Liver (tissue), 9 donors: ENCODE data around the gene USP48. TPM values are rescaled to one million over a fixed set of nuclear protein-coding genes. Genes with fewer than 3 reads are reported as not detected.

Experiments
- DNase-seq: peaks from one replicate; pipeline ENCODE4 v3.0.0-alpha.2; 2017; ENCODE audit warnings: low spot score
- H3K27ac ChIP-seq, 2 donors: one replicate each; pipeline ENCODE4 v1.7.0; 2013; ENCODE audit warnings: inconsistent platforms in 2 of 2, low read length in 2 of 2, control low read depth in 1 of 2, low read depth in 1 of 2, mild to moderate bottlenecking in 1 of 2
- H3K27me3 ChIP-seq, 4 donors: one replicate each; pipeline versions ENCODE4 v1.6.1 to v1.7.0; 2013; ENCODE audit warnings: low read length in 3 of 4, inconsistent platforms in 1 of 4, mild to moderate bottlenecking in 1 of 4, moderate library complexity in 1 of 4; ENCODE audit not compliant: control insufficient read depth in 4 of 4, insufficient read depth in 4 of 4
- H3K36me3 ChIP-seq, 4 donors: one replicate each; pipeline versions ENCODE4 v1.6.1 to v1.7.0; 2013; ENCODE audit warnings: low read length in 3 of 4, mild to moderate bottlenecking in 3 of 4, low read depth in 1 of 4, moderate library complexity in 1 of 4; ENCODE audit not compliant: control insufficient read depth in 4 of 4, insufficient read depth in 3 of 4
- H3K4me1 ChIP-seq, 4 donors: one replicate each; pipeline versions ENCODE4 v1.6.1 to v1.7.0; 2013; ENCODE audit warnings: low read length in 3 of 4, mild to moderate bottlenecking in 3 of 4, moderate library complexity in 1 of 4; ENCODE audit not compliant: control insufficient read depth in 4 of 4, insufficient read depth in 4 of 4
- H3K4me3 ChIP-seq, 3 donors: one replicate each; pipeline versions ENCODE4 v1.6.1 to v1.7.0; 2013; ENCODE audit warnings: low read length in 3 of 3, control low read depth in 1 of 3, low read depth in 1 of 3, mild to moderate bottlenecking in 1 of 3
- H3K9ac ChIP-seq, 2 donors: one replicate each; pipeline ENCODE4 v1.7.0; 2013; ENCODE audit warnings: low read length in 2 of 2, mild to moderate bottlenecking in 2 of 2, moderate library complexity in 2 of 2, control low read depth in 1 of 2, low read depth in 1 of 2
- H3K9me3 ChIP-seq, 4 donors: one replicate each; pipeline versions ENCODE4 v1.6.1 to v1.7.0; 2013; ENCODE audit warnings: low read length in 3 of 4; ENCODE audit not compliant: control insufficient read depth in 4 of 4
- EGR1 ChIP-seq, 2 donors: IDR thresholded peaks; 2 replicates each; pipeline ENCODE4 v1.6.1; 2016 to 2018; ENCODE audit warnings: antibody characterized with exemption in 2 of 2, low read depth in 2 of 2
- FOXA1 ChIP-seq: IDR thresholded peaks from 2 replicates; pipeline ENCODE4 v1.6.1; 2016; ENCODE audit warnings: antibody characterized with exemption
- FOXA2 ChIP-seq: IDR thresholded peaks from 2 replicates; pipeline ENCODE4 v1.6.1; 2016; ENCODE audit warnings: antibody characterized with exemption
- GABPA ChIP-seq, 2 donors: IDR thresholded peaks in 1 of 2; conservative IDR thresholded peaks in 1 of 2; 2 replicates each; pipeline ENCODE4 v1.6.1; 2016; ENCODE audit warnings: antibody characterized with exemption in 2 of 2, mild to moderate bottlenecking in 1 of 2, moderate library complexity in 1 of 2
- HNF4A ChIP-seq, 2 donors: conservative IDR thresholded peaks; 2 replicates each; pipeline ENCODE4 v1.6.1; 2016; ENCODE audit warnings: antibody characterized with exemption in 2 of 2, mild to moderate bottlenecking in 2 of 2
- HNF4G ChIP-seq: IDR thresholded peaks from 2 replicates; pipeline ENCODE4 v1.6.1; 2016; ENCODE audit warnings: antibody characterized with exemption
- NR2F2 ChIP-seq: IDR thresholded peaks from 2 replicates; pipeline ENCODE4 v1.6.1; 2016; ENCODE audit warnings: antibody characterized with exemption
- RAD21 ChIP-seq, 2 donors: IDR thresholded peaks; 2 replicates each; pipeline ENCODE4 v1.6.1; 2016; ENCODE audit warnings: antibody characterized with exemption in 2 of 2, mild to moderate bottlenecking in 2 of 2
- RXRA ChIP-seq, 2 donors: IDR thresholded peaks; 2 replicates each; pipeline ENCODE4 v1.6.1; 2017 to 2018; ENCODE audit warnings: antibody characterized with exemption in 2 of 2, mild to moderate bottlenecking in 1 of 2
- SP1 ChIP-seq: IDR thresholded peaks from 2 replicates; pipeline ENCODE4 v1.6.1; 2018; ENCODE audit warnings: antibody characterized with exemption, mild to moderate bottlenecking
- TAF1 ChIP-seq: conservative IDR thresholded peaks from 2 replicates; pipeline ENCODE4 v1.6.1; 2016; ENCODE audit warnings: antibody characterized with exemption, mild to moderate bottlenecking
- YY1 ChIP-seq: IDR thresholded peaks from 2 replicates; pipeline ENCODE4 v1.6.1; 2016; ENCODE audit warnings: antibody characterized with exemption, mild to moderate bottlenecking
- WGBS: extraction: QIAGEN DNeasy Blood & Tissue Kit; methylation state at CpG from one replicate; pipeline ENCODE4 v1.1.7; 2013; 5-methylcytosine and 5-hydroxymethylcytosine counted together
- polyA plus RNA-seq, 2 donors: library from polyadenylated mRNA; stranded (reverse) in 1 of 2; unstranded in 1 of 2; fragments of 200-250 nt in 1 of 2; fragments of >200 nt in 1 of 2; fragmentation: Nextera tagmentation in 1 of 2; extraction: Ambion mirVana in 1 of 2; gene quantifications; one replicate each; pipeline versions ENCODE4 v1.2.1 to v1.2.3, GENCODE V29; 2013 to 2015
- total RNA-seq, 2 donors: library from RNA; depleted of rRNA; stranded (reverse); fragments of >200 nt; gene quantifications; one replicate each; pipeline ENCODE4 v1.2.3, GENCODE V29; 2014
- TF ChIP-seq, protein P1 (sequence below): IDR thresholded peaks from 2 replicates; pipeline ENCODE4 v1.6.1; 2016; ENCODE audit warnings: antibody characterized with exemption
- TF ChIP-seq, protein P2 (sequence below): IDR thresholded peaks from 2 replicates; pipeline ENCODE4 v1.6.1; 2016; ENCODE audit warnings: antibody characterized with exemption, mild to moderate bottlenecking
- TF ChIP-seq, protein P3 (sequence below): fragments of 150-350 bp; IDR thresholded peaks from 2 replicates; pipeline ENCODE4 v1.5.1; 2017; ENCODE audit warnings: improper control_type of control experiment, low read depth, low read length; ENCODE audit not compliant: missing input control
- donor health status: healthy.
- donor health status: healthy.
- donor health status: healthy.
- donor health status: healthy.
- donor health status: healthy.

USP48 gene
- total and polyA plus RNA-seq, 4 donors: 7.8 to 34.9 (median 23.1) TPM

DNA sequence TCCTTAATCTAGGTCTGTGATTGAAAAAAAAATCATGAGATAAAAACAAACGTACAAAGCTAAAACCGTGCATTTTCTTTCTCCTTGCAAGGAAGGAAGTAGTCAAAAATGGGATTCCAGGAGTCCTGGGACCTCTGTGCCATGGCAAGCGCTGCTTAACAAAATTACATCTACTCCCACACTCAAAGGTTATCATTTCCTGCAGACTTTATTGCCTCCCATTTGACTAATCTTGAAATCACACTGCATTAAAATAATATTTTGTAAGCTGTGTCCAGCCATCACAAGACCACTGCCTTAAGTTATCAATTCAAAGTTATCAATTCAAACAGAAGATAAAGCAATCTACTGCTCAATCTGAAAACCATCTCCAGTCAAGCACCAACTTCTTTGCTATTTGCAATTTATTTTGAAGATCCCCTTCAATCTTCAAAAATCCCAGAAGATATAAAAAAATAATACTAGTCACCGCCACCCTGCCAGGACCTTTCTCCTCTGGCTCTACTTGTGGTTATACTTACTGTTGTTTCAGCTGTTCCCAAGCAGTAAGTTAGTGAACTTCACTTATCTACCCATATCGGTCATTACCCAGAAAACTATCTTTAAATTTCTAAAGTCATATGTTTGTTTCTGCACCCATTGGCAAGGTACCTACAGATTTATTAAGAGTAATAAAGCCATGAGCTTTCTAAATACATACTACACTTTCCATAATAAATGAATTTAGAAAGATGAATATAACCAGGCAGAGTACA is 75.7 kb downstream of the USP48 start:
- peaks cover 8 to 28% (median 19%) of the 10 kb centered on the region in 4 donors for H3K36me3 ChIP-seq
- 82% methylated on average over 5 of the region's 5 CpGs for WGBS

DNA sequence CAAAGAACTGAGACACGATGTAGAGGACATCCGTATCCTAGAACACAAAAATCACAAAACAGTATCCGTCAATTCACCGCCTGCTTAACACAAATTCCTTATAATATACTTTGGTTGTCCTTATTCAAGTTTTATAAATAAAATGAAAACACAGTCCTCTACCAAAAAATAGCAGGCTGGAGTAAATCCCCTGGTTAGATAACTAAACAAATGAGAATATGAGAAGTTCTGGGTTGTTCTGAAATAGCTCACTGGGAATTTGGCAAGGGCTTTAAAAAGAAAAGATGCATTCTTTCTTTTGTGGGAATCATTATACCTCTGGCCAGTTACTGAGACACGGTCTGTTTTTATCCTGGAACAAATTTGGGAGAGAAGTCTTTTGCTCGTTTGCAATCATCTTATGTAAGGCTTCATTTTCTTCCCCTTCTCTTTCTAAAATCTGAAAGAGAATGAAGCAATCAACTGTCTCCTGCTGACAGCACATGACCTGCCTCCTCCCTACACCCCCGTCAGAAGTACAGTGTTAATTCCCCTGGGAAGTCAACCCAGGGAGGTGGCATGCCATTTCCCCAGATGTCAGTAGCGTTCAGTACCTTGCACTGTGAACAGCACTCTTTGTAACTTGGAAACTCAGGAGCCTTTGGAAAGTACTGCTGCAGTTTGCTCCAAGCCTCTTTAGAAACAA is 76.7 kb downstream of the USP48 start:
- Histone ChIP-seq H3K27ac (no peak overlapping the region), H3K27me3 (no peaks in the 10 kb centered on the region), H3K4me3 (no peak overlapping the region), H3K9me3 (no peaks in the 10 kb centered on the region), H3K4me1 (peaks cover 0 to 4% (median 1%) of the 10 kb centered on the region in 4 donors), H3K36me3 (peaks cover 8 to 25% (median 21%) of the 10 kb centered on the region in 4 donors), H3K9ac (no peak overlapping the region)
- 83% methylated on average over 8 of the region's 8 CpGs for WGBS
- TF ChIP-seq, protein P1, sequence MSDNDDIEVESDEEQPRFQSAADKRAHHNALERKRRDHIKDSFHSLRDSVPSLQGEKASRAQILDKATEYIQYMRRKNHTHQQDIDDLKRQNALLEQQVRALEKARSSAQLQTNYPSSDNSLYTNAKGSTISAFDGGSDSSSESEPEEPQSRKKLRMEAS: no peak
- no peak for TF ChIP-seq RAD21 (IDR thresholded peaks at IDR 0.05)
- no peak for TF ChIP-seq TAF1
- TF ChIP-seq SP1: no peak
- DNase-seq: no peak

More for the DNA sequence above, 75.7 kb downstream of the USP48 start:
- Histone ChIP-seq H3K9ac (no peak overlapping the region), H3K4me1 (peaks cover 0 to 4% (median 1%) of the 10 kb centered on the region in 4 donors), H3K9me3 (no peaks in the 10 kb centered on the region), H3K4me3 (no peak overlapping the region), H3K27ac (no peak overlapping the region), H3K27me3 (no peaks in the 10 kb centered on the region)
- no peak for DNase-seq
- TF ChIP-seq YY1: no peak
- TF ChIP-seq TAF1: no peak
- TF ChIP-seq, protein P2, sequence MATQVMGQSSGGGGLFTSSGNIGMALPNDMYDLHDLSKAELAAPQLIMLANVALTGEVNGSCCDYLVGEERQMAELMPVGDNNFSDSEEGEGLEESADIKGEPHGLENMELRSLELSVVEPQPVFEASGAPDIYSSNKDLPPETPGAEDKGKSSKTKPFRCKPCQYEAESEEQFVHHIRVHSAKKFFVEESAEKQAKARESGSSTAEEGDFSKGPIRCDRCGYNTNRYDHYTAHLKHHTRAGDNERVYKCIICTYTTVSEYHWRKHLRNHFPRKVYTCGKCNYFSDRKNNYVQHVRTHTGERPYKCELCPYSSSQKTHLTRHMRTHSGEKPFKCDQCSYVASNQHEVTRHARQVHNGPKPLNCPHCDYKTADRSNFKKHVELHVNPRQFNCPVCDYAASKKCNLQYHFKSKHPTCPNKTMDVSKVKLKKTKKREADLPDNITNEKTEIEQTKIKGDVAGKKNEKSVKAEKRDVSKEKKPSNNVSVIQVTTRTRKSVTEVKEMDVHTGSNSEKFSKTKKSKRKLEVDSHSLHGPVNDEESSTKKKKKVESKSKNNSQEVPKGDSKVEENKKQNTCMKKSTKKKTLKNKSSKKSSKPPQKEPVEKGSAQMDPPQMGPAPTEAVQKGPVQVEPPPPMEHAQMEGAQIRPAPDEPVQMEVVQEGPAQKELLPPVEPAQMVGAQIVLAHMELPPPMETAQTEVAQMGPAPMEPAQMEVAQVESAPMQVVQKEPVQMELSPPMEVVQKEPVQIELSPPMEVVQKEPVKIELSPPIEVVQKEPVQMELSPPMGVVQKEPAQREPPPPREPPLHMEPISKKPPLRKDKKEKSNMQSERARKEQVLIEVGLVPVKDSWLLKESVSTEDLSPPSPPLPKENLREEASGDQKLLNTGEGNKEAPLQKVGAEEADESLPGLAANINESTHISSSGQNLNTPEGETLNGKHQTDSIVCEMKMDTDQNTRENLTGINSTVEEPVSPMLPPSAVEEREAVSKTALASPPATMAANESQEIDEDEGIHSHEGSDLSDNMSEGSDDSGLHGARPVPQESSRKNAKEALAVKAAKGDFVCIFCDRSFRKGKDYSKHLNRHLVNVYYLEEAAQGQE: no peak
- no peak for TF ChIP-seq FOXA1
- TF ChIP-seq RAD21 (IDR thresholded peaks at IDR 0.05): no peak
- TF ChIP-seq GABPA (IDR thresholded peaks at IDR 0.05 in 1 of 2, conservative IDR thresholded peaks at IDR 0.05 in 1 of 2): no peak
- no peak for TF ChIP-seq EGR1 (IDR thresholded peaks at IDR 0.05; ENCODE audit: low read depth in 2 of 2)
- TF ChIP-seq HNF4G: no peak
- TF ChIP-seq, protein P1: no peak
- TF ChIP-seq FOXA2: no peak

DNA sequence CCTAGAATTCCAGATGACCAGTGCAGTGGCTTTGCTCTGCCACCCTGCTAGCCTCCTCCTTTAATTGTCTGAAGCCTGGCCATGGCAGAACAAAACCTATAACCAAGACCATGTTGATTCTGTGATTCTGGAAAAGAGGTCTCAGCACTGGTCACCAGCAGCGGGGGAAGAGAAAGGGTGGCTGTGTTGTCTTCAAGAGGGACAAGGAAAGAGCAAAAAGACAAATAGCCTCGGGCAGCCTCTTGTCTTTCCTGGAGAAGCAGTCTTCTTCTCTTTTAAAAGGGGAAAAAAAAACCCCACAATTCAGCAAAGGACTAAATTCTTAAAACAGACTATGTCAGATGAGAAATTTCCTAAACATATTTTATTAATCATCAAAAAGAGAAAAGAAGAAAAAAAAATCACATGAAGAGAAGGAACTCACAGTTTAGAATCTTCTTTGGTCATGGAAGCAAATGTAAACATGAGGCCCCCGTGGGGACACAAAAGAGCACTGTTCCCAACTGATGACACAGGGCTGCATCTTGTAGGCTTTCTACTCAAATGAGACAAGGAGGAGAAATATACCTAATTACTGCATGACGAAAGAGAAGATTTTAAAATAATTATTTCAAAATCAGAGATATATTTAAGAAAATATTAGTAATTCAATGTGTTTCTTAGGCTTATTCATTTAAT is 77.5 kb downstream of the USP48 start:
- no peak for DNase-seq
- 86% methylated on average over 4 of the region's 4 CpGs for WGBS
- no peak overlapping the region for H3K27ac ChIP-seq
- no peak overlapping the region for H3K4me3 ChIP-seq
- H3K9ac ChIP-seq: no peak overlapping the region
- H3K4me1 ChIP-seq: peaks cover 0 to 4% (median 1%) of the 10 kb centered on the region in 4 donors
- peaks cover 9 to 27% (median 23%) of the 10 kb centered on the region in 4 donors for H3K36me3 ChIP-seq
- H3K9me3 ChIP-seq: no peaks in the 10 kb centered on the region
- H3K27me3 ChIP-seq: no peaks in the 10 kb centered on the region
- TF ChIP-seq GABPA (IDR thresholded peaks at IDR 0.05 in 1 of 2, conservative IDR thresholded peaks at IDR 0.05 in 1 of 2) (no peak), RXRA (IDR thresholded peaks at IDR 0.05) (no peak), NR2F2 (no peak), HNF4A (conservative IDR thresholded peaks at IDR 0.05) (no peak)
- TF ChIP-seq, protein P1: no peak
- TF ChIP-seq, protein P3, sequence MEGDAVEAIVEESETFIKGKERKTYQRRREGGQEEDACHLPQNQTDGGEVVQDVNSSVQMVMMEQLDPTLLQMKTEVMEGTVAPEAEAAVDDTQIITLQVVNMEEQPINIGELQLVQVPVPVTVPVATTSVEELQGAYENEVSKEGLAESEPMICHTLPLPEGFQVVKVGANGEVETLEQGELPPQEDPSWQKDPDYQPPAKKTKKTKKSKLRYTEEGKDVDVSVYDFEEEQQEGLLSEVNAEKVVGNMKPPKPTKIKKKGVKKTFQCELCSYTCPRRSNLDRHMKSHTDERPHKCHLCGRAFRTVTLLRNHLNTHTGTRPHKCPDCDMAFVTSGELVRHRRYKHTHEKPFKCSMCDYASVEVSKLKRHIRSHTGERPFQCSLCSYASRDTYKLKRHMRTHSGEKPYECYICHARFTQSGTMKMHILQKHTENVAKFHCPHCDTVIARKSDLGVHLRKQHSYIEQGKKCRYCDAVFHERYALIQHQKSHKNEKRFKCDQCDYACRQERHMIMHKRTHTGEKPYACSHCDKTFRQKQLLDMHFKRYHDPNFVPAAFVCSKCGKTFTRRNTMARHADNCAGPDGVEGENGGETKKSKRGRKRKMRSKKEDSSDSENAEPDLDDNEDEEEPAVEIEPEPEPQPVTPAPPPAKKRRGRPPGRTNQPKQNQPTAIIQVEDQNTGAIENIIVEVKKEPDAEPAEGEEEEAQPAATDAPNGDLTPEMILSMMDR: no peak
